GM19043 (cell line): Measurements from ENCODE around the gene PSTPIP2.

ENCODE experiments used
- ATAC-seq: cut with Tn5 transposase; IDR thresholded peaks from one replicate; pipeline ENCODE4 v1.9.1; 2021; ENCODE audit warnings: low read depth; ENCODE audit not compliant: unreplicated experiment

PSTPIP2 gene

GRCh38 chr18:46040033-46040746 is 31.9 kb downstream of the PSTPIP2 start:
- no peak for ATAC-seq

GRCh38 chr18:46037512-46038305 is 34.4 kb downstream of the PSTPIP2 start:
- ATAC-seq, result no peak

GRCh38 chr18:46035696-46036680 is 36.1 kb downstream of the PSTPIP2 start:
- ATAC-seq, result no peak

- no peak for ATAC-seq
These were observed 37.8 kb downstream of the PSTPIP2 start for GRCh38 chr18:46034230-46034629.

GRCh38 chr18:46031741-46032140 is 40.3 kb downstream of the PSTPIP2 start:
- ATAC-seq, result no peak

GRCh38 chr18:46028536-46028891 is 43.5 kb downstream of the PSTPIP2 start:
- no peak for ATAC-seq

- ATAC-seq, result no peak
These were observed 52.1 kb downstream of the PSTPIP2 start for GRCh38 chr18:46019936-46020335.

GRCh38 chr18:46013484-46014189 is 58.4 kb downstream of the PSTPIP2 start:
- no peak for ATAC-seq

GRCh38 chr18:46010676-46011075 is 61.4 kb downstream of the PSTPIP2 start:
- ATAC-seq, result no peak

- no peak for ATAC-seq
These were observed 62.0 kb downstream of the PSTPIP2 start for GRCh38 chr18:46010050-46010449.

- ATAC-seq, result no peak
These were observed 62.8 kb downstream of the PSTPIP2 start for GRCh38 chr18:46009125-46009840.

- no peak for ATAC-seq
These were observed 63.5 kb downstream of the PSTPIP2 start for GRCh38 chr18:46008531-46008930.

- ATAC-seq, result no peak
These were observed 64.9 kb downstream of the PSTPIP2 start for GRCh38 chr18:46007165-46007564.

GRCh38 chr18:46002934-46003333 is 69.1 kb downstream of the PSTPIP2 start:
- ATAC-seq, result no peak

GRCh38 chr18:46001892-46002291 is 70.2 kb downstream of the PSTPIP2 start:
- no peak for ATAC-seq

GRCh38 chr18:46001074-46001473 is 71.0 kb downstream of the PSTPIP2 start:
- no peak for ATAC-seq

- ATAC-seq, result no peak
These were observed 72.5 kb downstream of the PSTPIP2 start for GRCh38 chr18:45999536-45999935.

GRCh38 chr18:45998244-45998643 is 73.8 kb downstream of the PSTPIP2 start:
- ATAC-seq, result no peak

- ATAC-seq, result no peak
These were observed 74.3 kb downstream of the PSTPIP2 start for GRCh38 chr18:45997700-45998151.

GRCh38 chr18:45995461-45995860 is 76.6 kb downstream of the PSTPIP2 start:
- no peak for ATAC-seq
